ENCODE data around the gene FAM181A.

Gene FAM181A

DNA sequence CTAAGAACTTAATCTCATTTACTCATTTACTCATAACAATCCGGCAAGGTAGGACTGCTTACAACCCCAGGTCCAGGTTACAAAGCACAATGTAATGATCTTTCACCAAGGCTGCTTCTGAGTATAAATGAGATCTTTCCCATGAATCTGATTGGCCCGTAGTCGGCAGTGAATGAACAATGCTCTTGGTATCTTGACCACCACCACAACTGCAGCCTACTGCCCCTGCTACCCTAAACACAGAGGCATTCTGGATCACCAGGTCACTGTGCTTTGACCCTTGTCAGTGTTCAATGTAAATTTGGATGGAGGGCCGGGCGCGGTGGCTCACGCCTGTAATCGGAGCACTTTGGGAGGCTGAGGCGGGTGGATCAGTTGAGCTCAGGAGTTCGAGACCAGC lies 15.9 kb downstream of the FAM181A start:
- TF ChIP-seq, protein P1, sequence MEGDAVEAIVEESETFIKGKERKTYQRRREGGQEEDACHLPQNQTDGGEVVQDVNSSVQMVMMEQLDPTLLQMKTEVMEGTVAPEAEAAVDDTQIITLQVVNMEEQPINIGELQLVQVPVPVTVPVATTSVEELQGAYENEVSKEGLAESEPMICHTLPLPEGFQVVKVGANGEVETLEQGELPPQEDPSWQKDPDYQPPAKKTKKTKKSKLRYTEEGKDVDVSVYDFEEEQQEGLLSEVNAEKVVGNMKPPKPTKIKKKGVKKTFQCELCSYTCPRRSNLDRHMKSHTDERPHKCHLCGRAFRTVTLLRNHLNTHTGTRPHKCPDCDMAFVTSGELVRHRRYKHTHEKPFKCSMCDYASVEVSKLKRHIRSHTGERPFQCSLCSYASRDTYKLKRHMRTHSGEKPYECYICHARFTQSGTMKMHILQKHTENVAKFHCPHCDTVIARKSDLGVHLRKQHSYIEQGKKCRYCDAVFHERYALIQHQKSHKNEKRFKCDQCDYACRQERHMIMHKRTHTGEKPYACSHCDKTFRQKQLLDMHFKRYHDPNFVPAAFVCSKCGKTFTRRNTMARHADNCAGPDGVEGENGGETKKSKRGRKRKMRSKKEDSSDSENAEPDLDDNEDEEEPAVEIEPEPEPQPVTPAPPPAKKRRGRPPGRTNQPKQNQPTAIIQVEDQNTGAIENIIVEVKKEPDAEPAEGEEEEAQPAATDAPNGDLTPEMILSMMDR (IDR thresholded peaks at IDR 0.05; ENCODE audit: low read depth, low read length) = no peak
- no peak overlapping the region for H3K4me3 ChIP-seq (replicated peaks in 1 of 2; ENCODE audit: low read depth in 2 of 2, low read length in 2 of 2)
- peak in 1 of 2 donors; percentile 17 for DNase-seq (ENCODE audit: low read depth in 2 of 2)

DNA sequence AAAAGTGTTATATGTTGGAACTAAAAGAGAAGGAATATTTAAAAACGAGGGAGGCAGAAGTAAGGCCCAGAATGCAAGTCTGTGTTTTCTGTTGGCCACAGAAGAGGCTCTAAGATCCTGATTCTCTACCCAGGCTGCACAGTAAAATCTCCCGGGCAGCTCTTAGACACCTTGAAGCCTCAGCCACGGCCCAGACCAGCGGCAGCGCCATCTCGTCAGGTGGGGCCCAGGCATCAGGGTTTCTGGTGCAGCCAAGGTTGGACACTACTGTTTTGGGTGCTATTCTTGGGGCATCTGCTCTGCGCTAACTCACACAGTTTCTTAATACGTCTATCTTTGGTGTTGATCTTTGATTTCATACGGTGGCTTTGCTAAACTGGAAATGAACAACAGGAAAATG lies 16.8 kb downstream of the FAM181A start:
- no peak for DNase-seq (ENCODE audit: low read depth in 2 of 2)
- TF ChIP-seq, protein P1 (IDR thresholded peaks at IDR 0.05; ENCODE audit: low read depth, low read length) = no peak
- no peak overlapping the region for H3K4me3 ChIP-seq (replicated peaks in 1 of 2; ENCODE audit: low read depth in 2 of 2, low read length in 2 of 2)

GRCh38 chr14:93944348-93945069 lies 17.4 kb downstream of the FAM181A start:
- H3K4me3 ChIP-seq (replicated peaks in 1 of 2; ENCODE audit: low read depth in 2 of 2, low read length in 2 of 2) = no peak overlapping the region
- no peak for DNase-seq (ENCODE audit: low read depth in 2 of 2)
- TF ChIP-seq, protein P1 (IDR thresholded peaks at IDR 0.05; ENCODE audit: low read depth, low read length) = no peak

DNA sequence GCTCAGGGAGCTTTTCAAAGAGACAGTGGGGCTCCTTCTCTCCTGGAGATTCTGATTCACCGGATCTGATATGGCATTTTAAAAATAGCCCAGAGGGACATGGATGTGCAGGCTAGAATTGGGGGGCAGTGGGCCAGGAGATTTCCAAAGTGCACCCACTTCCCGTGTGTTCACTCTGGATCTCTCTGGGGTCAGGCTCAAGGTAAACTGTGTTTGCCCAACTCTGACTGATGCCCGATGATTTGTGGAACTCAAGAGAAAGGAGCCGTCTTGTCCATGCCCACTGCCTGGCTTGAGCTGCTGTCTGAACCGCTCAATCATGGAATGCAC lies 17.9 kb downstream of the FAM181A start:
- no peak overlapping the region for H3K4me3 ChIP-seq (replicated peaks in 1 of 2; ENCODE audit: low read depth in 2 of 2, low read length in 2 of 2)
- TF ChIP-seq, protein P1 (IDR thresholded peaks at IDR 0.05; ENCODE audit: low read depth, low read length) = no peak
- no peak for DNase-seq (ENCODE audit: low read depth in 2 of 2)

- DNase-seq (ENCODE audit: low read depth in 2 of 2) = peak in 1 of 2 donors; percentile 49
- TF ChIP-seq, protein P1 (IDR thresholded peaks at IDR 0.05; ENCODE audit: low read depth, low read length) = no peak
- no peak overlapping the region for H3K4me3 ChIP-seq (replicated peaks in 1 of 2; ENCODE audit: low read depth in 2 of 2, low read length in 2 of 2)
Observed at GRCh38 chr14:93946104-93946503, 19.0 kb downstream of the FAM181A start.

DNA sequence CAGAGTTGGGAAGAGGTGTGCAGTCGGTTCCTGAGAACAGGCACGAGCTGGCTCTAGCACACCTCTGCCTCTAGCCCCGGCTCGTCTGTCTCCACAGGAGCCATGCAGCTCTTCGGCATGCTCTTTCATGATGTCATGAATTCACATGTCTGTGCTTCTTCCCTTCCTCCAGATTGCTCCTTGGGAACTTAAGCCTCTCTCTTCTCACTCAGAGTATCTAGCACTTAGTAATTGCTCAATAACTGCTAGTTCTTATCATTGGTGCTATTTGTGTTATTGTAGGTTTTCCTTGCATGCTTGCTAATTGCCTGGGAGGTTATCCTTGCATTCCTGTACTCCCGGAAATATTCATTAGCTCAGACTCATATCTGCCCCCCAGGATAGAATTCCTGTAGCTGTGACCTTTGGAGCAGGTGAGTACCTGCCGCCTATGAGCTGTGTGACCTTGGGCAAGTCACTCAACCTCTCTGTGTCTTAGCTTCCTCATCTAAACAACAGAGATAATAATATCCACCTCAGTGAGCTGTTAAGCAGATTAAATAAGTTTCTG lies 19.5 kb downstream of the FAM181A start:
- peak in 1 of 2 donors; percentile 10 for DNase-seq (ENCODE audit: low read depth in 2 of 2)

More for the DNA sequence above, 19.5 kb downstream of the FAM181A start:
- H3K4me3 ChIP-seq (replicated peaks in 1 of 2; ENCODE audit: low read depth in 2 of 2, low read length in 2 of 2) = no peak overlapping the region
- TF ChIP-seq, protein P1 (IDR thresholded peaks at IDR 0.05; ENCODE audit: low read depth, low read length) = no peak
